Heart left ventricle (tissue), 16 donors: Measurements from ENCODE around the gene MEP1A. TPM values are rescaled to one million over a fixed set of nuclear protein-coding genes. Genes with fewer than 3 reads are reported as not detected.
"Not testable (repeated sequence)": the region's sequence is repeated elsewhere in the genome, so short reads cannot be mapped to it uniquely, and the experiment has no call there.

Source experiments
- ATAC-seq, 4 donors: fragments of 200-7000 bp; cut with Tn5 transposase; one replicate each; pipeline ENCODE4 v1.9.1; 2020 to 2022; ENCODE audit warnings: moderate library complexity in 4 of 4, mild to moderate bottlenecking in 3 of 4, moderate number of reproducible peaks in 1 of 4
- DNase-seq, 5 donors: peaks; one replicate each; pipeline ENCODE4 v3.0.0-alpha.2; 2020
- H3K27ac ChIP-seq, 12 donors: fragments of 200-600 bp; sonication (generic) in 4 of 12; one replicate each; pipeline versions ENCODE4 v1.5.0 to v1.8.0; 2016 to 2022; ENCODE audit warnings: mild to moderate bottlenecking in 2 of 12
- H3K27me3 ChIP-seq, 9 donors: fragments of 200-600 bp; sonication (generic) in 2 of 9; one replicate each; pipeline versions ENCODE4 v1.5.1 to v1.8.0; 2016 to 2022; ENCODE audit warnings: mild to moderate bottlenecking in 3 of 9
- H3K36me3 ChIP-seq, 9 donors: fragments of 200-600 bp; sonication (generic) in 2 of 9; one replicate each; pipeline versions ENCODE4 v1.5.0 to v1.8.0; 2018 to 2022; ENCODE audit warnings: mild to moderate bottlenecking in 2 of 9
- H3K4me1 ChIP-seq, 12 donors: fragments of 200-600 bp; sonication (generic) in 4 of 12; one replicate each; pipeline versions ENCODE4 v1.5.0 to v1.8.0; 2016 to 2022; ENCODE audit warnings: mild to moderate bottlenecking in 3 of 12
- H3K4me3 ChIP-seq, 12 donors: fragments of 200-600 bp; sonication (generic) in 4 of 12; one replicate each; pipeline versions ENCODE4 v1.5.0 to v1.8.0; 2017 to 2022; ENCODE audit warnings: mild to moderate bottlenecking in 9 of 12, moderate library complexity in 4 of 12
- H3K9me3 ChIP-seq, 12 donors: fragments of 200-600 bp; sonication (generic) in 4 of 12; one replicate each; pipeline versions ENCODE4 v1.5.0 to v1.8.0; 2016 to 2022; ENCODE audit warnings: mild to moderate bottlenecking in 1 of 12
- POLR2A ChIP-seq, 2 donors: fragments of 450-650 bp; IDR thresholded peaks; one replicate each; pipeline ENCODE4 v1.6.1; 2017; ENCODE audit warnings: antibody characterized with exemption in 2 of 2, mild to moderate bottlenecking in 2 of 2, moderate library complexity in 2 of 2
- WGBS, 4 donors: extraction: QIAGEN DNeasy Blood & Tissue Kit in 2 of 4; methylation state at CpG; one replicate each; pipeline versions ENCODE4 v1.1.5 to v1.1.7; 2013 to 2018; 5-methylcytosine and 5-hydroxymethylcytosine counted together
- intact Hi-C, 10 donors: fragments of 100-400 bp; cut with DNase I; formaldehyde crosslinking; loops; one replicate each; pipeline versions ENCODE4 v1.11.1 to v1.14.2; 2022
- polyA plus RNA-seq, 2 donors: library from polyadenylated mRNA; stranded (reverse); fragments of 200-250 nt; gene quantifications; one replicate each; pipeline ENCODE4 v1.2.3, GENCODE V29; 2013
- total RNA-seq, 9 donors: library from RNA; depleted of rRNA in 2 of 9; stranded (reverse); fragments of >200 nt in 2 of 9; fragmentation: NEBNext Ultra II Directional in 3 of 9; extraction: Animal tissue kit (Norgen Biotek cat#: 25700) in 3 of 9; gene quantifications; one replicate each; pipeline versions ENCODE4 v1.1.0 to v1.2.4, GENCODE V29; 2016 to 2023
- TF ChIP-seq, protein P1 (sequence below), 12 donors: fragments of 200-600 bp; sonication (generic) in 4 of 12; IDR thresholded peaks; one replicate each; pipeline versions ENCODE4 v1.5.0 to v1.8.0; 2018 to 2022; ENCODE audit warnings: antibody characterized with exemption in 12 of 12, mild to moderate bottlenecking in 5 of 12
- donor health status: ischemic (EF 13 %, LVEDD 7.1; RV severe dilation, severe dysfunction).
- donor health status: healthy with polysubstance abuse.
- donor health status: DM: no; HTN: yes; CAD: no.
- donor health status: DM: no; HTN: no; CAD: no.
- donor health status: ischemic (EF 25% LVEDD 6.9; RV normal size, moderate dysfunction).
- donor health status: ischemic (EF 25% LVEDD 5.7; RV mildly dilated, moderate dysfunction).
- donor health status: healthy.
- donor health status: DM: yes; HTN: yes; CAD: no.
- donor health status: ischemic (EF 35%, LVEDD 5.7; RV mildly dilated, moderate dysfunction).
- donor health status: nonischemic (EF 11% LVEDD 7.7; RV severe dilation, severe dysfunction).
- donor health status: DM: yes; HTN: yes; CAD: no.
- donor health status: PGD.
- donor health status: ischemic (EF 29% LVEDD 5.4; RV normal size, mild dysfunction).
- donor health status: nonischemic (EF 23%, LVEDD 6.1; RV moderate dilation, normal function).

Gene MEP1A
- total and polyA plus RNA-seq, 11 donors: not detected

- 74 to 84% (median 77%) methylated on average over 3 of the region's 3 CpGs for WGBS, 4 donors
- H3K27ac ChIP-seq: no peak overlapping the region
- H3K4me3 ChIP-seq: no peak overlapping the region
- no peak for TF ChIP-seq POLR2A (IDR thresholded peaks at IDR 0.05)
- TF ChIP-seq, protein P1, sequence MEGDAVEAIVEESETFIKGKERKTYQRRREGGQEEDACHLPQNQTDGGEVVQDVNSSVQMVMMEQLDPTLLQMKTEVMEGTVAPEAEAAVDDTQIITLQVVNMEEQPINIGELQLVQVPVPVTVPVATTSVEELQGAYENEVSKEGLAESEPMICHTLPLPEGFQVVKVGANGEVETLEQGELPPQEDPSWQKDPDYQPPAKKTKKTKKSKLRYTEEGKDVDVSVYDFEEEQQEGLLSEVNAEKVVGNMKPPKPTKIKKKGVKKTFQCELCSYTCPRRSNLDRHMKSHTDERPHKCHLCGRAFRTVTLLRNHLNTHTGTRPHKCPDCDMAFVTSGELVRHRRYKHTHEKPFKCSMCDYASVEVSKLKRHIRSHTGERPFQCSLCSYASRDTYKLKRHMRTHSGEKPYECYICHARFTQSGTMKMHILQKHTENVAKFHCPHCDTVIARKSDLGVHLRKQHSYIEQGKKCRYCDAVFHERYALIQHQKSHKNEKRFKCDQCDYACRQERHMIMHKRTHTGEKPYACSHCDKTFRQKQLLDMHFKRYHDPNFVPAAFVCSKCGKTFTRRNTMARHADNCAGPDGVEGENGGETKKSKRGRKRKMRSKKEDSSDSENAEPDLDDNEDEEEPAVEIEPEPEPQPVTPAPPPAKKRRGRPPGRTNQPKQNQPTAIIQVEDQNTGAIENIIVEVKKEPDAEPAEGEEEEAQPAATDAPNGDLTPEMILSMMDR (IDR thresholded peaks at IDR 0.05): no peak
- ATAC-seq (no peak), DNase-seq (no peak)
- no peaks in the 10 kb centered on the region for H3K27me3 ChIP-seq
- peaks cover 0 to 13% (median 2%) of the 10 kb centered on the region in 12 donors for H3K4me1 ChIP-seq
- intact Hi-C loops: no loop called here
- no peaks in the 10 kb centered on the region for H3K9me3 ChIP-seq
- no peaks in the 10 kb centered on the region for H3K36me3 ChIP-seq
These were observed 32.3 kb upstream of the MEP1A start for GRCh38 chr6:46760925-46761324.

DNA sequence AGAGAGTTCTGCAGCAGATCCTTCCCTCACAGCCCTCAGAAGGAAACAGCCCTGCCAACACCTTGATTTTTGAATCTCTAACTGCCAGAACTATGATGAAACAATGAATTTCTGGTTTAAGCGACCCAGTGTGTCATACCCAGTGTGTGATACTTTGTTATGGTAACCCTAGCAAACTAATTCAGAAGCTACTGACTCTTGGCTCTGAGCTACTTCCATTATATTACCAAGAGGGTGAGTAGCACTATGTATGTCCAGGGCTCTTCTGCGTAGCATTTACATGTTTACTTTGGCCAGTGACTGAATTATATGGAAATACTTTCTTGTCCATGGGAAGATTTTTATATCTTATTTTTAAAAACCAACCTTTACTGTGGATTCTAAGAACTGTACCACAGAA is 29.7 kb upstream of the MEP1A start:
- 67 to 84% (median 80%) methylated on average over 2 of the region's 2 CpGs for whole genome bisulfite sequencing, 4 donors
- no peak for DNase-seq
- Histone ChIP-seq H3K36me3 (no peaks in the 10 kb centered on the region), H3K4me1 (no peaks in the 10 kb centered on the region), H3K27ac (no peak overlapping the region), H3K9me3 (peaks cover 0 to 10% (median 0%) of the 10 kb centered on the region in 12 donors), H3K4me3 (no peak overlapping the region), H3K27me3 (no peaks in the 10 kb centered on the region)
- intact Hi-C loops: no loop called here
- no peak for ATAC-seq
- TF ChIP-seq POLR2A (IDR thresholded peaks at IDR 0.05): no peak
- TF ChIP-seq, protein P1 (IDR thresholded peaks at IDR 0.05): no peak

DNA sequence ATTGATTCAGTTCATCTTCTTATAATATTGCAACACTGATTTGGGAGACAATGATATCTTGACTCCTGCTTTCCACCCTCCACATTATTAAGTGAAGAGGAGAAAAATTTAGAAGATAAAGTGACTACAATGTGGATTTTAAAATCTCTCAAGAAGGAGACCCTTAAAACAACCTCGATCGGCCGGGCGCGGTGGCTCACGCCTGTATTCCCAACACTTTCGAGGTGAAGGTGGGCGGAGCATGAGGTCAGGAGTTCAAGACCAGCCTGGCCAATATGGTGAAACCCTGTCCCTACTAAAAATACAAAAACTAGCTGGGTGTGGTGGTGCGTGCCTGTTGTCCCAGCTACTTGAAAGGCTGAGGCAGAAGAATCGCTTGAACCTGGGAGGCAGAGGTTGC is 28.9 kb upstream of the MEP1A start:
- intact Hi-C loops: not testable (repeated sequence)

GRCh38 chr6:46764961-46765360 is 28.2 kb upstream of the MEP1A start:
- TF ChIP-seq, protein P1 (IDR thresholded peaks at IDR 0.05): no peak
- TF ChIP-seq POLR2A (IDR thresholded peaks at IDR 0.05): no peak
- H3K36me3 ChIP-seq: no peaks in the 10 kb centered on the region
- no peak overlapping the region for H3K27ac ChIP-seq
- H3K27me3 ChIP-seq: no peaks in the 10 kb centered on the region
- no peak overlapping the region for H3K4me3 ChIP-seq
- peaks cover 0 to 10% (median 0%) of the 10 kb centered on the region in 12 donors for H3K9me3 ChIP-seq
- WGBS, 4 donors: 88 to 91% (median 90%) methylated on average over 5 of the region's 5 CpGs
- no peak for ATAC-seq
- no peaks in the 10 kb centered on the region for H3K4me1 ChIP-seq
- intact Hi-C loops: no loop called here
- no peak for DNase-seq

More for the DNA sequence above, 28.9 kb upstream of the MEP1A start:
- ATAC-seq, H3K4me1 ChIP-seq, H3K4me3 ChIP-seq, H3K27me3 ChIP-seq, H3K9me3 ChIP-seq, H3K36me3 ChIP-seq, DNase-seq, H3K27ac ChIP-seq: not testable (repeated sequence)
- WGBS, 4 donors: 89 to 94% (median 92%) methylated on average over 10 of the region's 10 CpGs

- peak overlapping the region in 3 of 12 donors; percentile 19 to 92 (median 31) for H3K27ac ChIP-seq
- intact Hi-C loops: loop anchor here in 1 of 10 donors (10.0 kb wide), 1 partner anchor 67 kb away; no protein-coding TSS in a partner anchor
These were observed 21.2 kb upstream of the MEP1A start for GRCh38 chr6:46772016-46772415.

More at GRCh38 chr6:46772016-46772415, 21.2 kb upstream of the MEP1A start:
- ATAC-seq (peak in 2 of 4 donors; percentile 30 to 49), DNase-seq (no peak)
- Histone ChIP-seq H3K9me3 (peaks cover 0 to 7% (median 0%) of the 10 kb centered on the region in 12 donors), H3K36me3 (no peaks in the 10 kb centered on the region), H3K4me3 (no peak overlapping the region), H3K27me3 (no peaks in the 10 kb centered on the region), H3K4me1 (peaks cover 0 to 37% (median 1%) of the 10 kb centered on the region in 12 donors)
- TF ChIP-seq, protein P1 (IDR thresholded peaks at IDR 0.05): no peak
- no peak for TF ChIP-seq POLR2A (IDR thresholded peaks at IDR 0.05)
- WGBS, 4 donors: 51 to 79% (median 57%) methylated on average over 1 of the region's 1 CpG
